Right lobe of liver (tissue), 4 donors: ENCODE measurements around the gene OSBPL2.

ENCODE experiments used
- CTCF ChIP-seq, 4 donors: fragments of 200-600 bp in 3 of 4; fragments of 450-650 bp in 1 of 4; IDR thresholded peaks; one replicate each; pipeline versions ENCODE4 v1.5.1 to v1.8.0; 2016 to 2022; ENCODE audit warnings: antibody characterized with exemption in 4 of 4, mild to moderate bottlenecking in 2 of 4
- POLR2A ChIP-seq: fragments of 450-650 bp; IDR thresholded peaks from one replicate; pipeline ENCODE4 v1.6.1; 2017; ENCODE audit warnings: antibody characterized with exemption, mild to moderate bottlenecking
- donor health status: DM: no; HTN: no; CAD: no.
- donor health status: DM: no; HTN: no; CAD: no.
- donor health status: DM: no; HTN: yes; CAD: no.

DNA sequence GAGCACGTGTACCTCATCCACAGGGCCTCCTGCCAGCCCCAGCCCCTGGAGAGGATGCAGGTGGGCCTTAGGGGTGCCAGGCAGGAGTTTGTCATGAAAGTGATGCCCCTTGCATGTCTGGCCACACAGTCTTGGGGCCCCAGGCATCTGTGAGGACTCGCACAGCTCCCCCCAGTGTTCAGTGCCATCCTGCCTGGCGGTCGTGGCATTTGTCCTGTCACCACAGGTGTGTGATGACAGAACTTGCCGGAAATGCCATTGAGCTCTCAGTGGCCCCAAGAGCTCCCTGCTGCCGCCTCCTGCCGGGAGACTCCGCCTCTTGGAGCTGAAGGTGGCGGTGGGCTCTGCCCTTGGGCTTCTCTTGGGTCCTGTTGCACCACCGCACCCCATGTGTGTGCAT lies 33.9 kb downstream of the OSBPL2 start:
- TF ChIP-seq CTCF (IDR thresholded peaks at IDR 0.05) (no peak), POLR2A (no peak)
